Uterus (tissue), 4 donors: ENCODE results near the gene ATP4B. TPM values are rescaled to one million over a fixed set of nuclear protein-coding genes. Genes with fewer than 3 reads are reported as not detected.

Experiments
- DNase-seq, 2 donors: peaks; one replicate each; pipeline ENCODE4 v3.0.0-alpha.2; 2019 to 2020
- H3K27ac ChIP-seq, 2 donors: fragments of 200-600 bp; sonication (generic); 1 replicate in 1 of 2; 2 replicates in 1 of 2; pipeline ENCODE4 v1.5.1; 2016 to 2018
- H3K27me3 ChIP-seq, 2 donors: fragments of 200-600 bp; sonication (generic); one replicate each; pipeline ENCODE4 v1.5.1; 2018 to 2019; ENCODE audit warnings: control low read depth in 1 of 2
- H3K36me3 ChIP-seq, 2 donors: fragments of 200-600 bp; sonication (generic); one replicate each; pipeline ENCODE4 v1.5.1; 2019; ENCODE audit warnings: control low read depth in 1 of 2
- H3K4me1 ChIP-seq, 2 donors: fragments of 200-600 bp; sonication (generic); one replicate each; pipeline ENCODE4 v1.5.1; 2018 to 2019; ENCODE audit warnings: control low read depth in 1 of 2
- H3K4me3 ChIP-seq, 2 donors: fragments of 200-600 bp; sonication (generic); 1 replicate in 1 of 2; 2 replicates in 1 of 2; pipeline ENCODE4 v1.5.1; 2018 to 2019; ENCODE audit warnings: mild to moderate bottlenecking in 1 of 2
- H3K9me3 ChIP-seq, 2 donors: fragments of 200-600 bp; sonication (generic); one replicate each; pipeline ENCODE4 v1.5.1; 2019; ENCODE audit warnings: control low read depth in 1 of 2
- POLR2A ChIP-seq, 2 donors: fragments of 450-650 bp; IDR thresholded peaks; one replicate each; pipeline ENCODE4 v1.6.1; 2016; ENCODE audit warnings: antibody characterized with exemption in 2 of 2, mild to moderate bottlenecking in 1 of 2, moderate library complexity in 1 of 2
- intact Hi-C: fragments of 100-400 bp; cut with DNase I; formaldehyde crosslinking; loops from one replicate; pipeline ENCODE4 v1.15.1; 2023; ENCODE audit warnings: low total_unique reads
- total RNA-seq, 4 donors: library from RNA; depleted of rRNA in 3 of 4; stranded (reverse); fragments of >200 nt in 3 of 4; gene quantifications; one replicate each; pipeline versions ENCODE4 v1.1.0 to v1.2.4, GENCODE V29; 2014 to 2023
- TF ChIP-seq, protein P1 (sequence below), 4 experiments: fragments of 200-600 bp in 2 of 4; fragments of 450-650 bp in 2 of 4; sonication (generic) in 2 of 4; IDR thresholded peaks; one replicate each; pipeline ENCODE4 v1.5.1; 2016 to 2019; ENCODE audit warnings: antibody characterized with exemption in 4 of 4, mild to moderate bottlenecking in 2 of 4, moderate library complexity in 1 of 4
- donor health status: DM: yes; HTN: yes; CAD: no.

The ATP4B gene
- total RNA-seq, 4 donors from 2014 or later: 0.28 TPM; not detected in 3

DNA sequence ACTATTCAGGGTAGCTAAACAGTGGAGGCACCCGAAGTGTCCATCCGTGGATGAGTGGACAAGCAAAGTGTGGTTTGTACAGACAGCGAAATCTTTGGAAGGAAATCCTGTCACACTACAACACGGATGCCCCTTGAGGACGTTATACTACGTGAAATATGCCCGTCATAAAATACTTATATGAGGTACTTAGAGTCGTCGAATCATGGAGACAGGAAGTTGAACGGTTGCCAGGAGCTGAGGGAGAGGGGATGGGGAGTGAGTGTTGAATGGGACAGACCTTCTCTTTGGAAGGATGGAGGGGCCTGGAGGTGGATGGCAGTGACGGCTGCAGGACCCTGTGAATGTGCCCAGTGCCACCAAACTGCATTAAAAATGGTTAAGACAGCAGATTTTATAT, 11.6 kb downstream of the ATP4B start:
- no peak overlapping the region for H3K27ac ChIP-seq
- DNase-seq: peak in 1 of 2 donors; percentile 11

GRCh38 chr13:113645329-113645728, 12.7 kb downstream of the ATP4B start:
- no peak overlapping the region for H3K4me3 ChIP-seq
- H3K9me3 ChIP-seq: no peaks in the 10 kb centered on the region
- TF ChIP-seq POLR2A (IDR thresholded peaks at IDR 0.05): no peak
- TF ChIP-seq, protein P1, sequence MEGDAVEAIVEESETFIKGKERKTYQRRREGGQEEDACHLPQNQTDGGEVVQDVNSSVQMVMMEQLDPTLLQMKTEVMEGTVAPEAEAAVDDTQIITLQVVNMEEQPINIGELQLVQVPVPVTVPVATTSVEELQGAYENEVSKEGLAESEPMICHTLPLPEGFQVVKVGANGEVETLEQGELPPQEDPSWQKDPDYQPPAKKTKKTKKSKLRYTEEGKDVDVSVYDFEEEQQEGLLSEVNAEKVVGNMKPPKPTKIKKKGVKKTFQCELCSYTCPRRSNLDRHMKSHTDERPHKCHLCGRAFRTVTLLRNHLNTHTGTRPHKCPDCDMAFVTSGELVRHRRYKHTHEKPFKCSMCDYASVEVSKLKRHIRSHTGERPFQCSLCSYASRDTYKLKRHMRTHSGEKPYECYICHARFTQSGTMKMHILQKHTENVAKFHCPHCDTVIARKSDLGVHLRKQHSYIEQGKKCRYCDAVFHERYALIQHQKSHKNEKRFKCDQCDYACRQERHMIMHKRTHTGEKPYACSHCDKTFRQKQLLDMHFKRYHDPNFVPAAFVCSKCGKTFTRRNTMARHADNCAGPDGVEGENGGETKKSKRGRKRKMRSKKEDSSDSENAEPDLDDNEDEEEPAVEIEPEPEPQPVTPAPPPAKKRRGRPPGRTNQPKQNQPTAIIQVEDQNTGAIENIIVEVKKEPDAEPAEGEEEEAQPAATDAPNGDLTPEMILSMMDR (IDR thresholded peaks at IDR 0.05): no peak
- DNase-seq: no peak
- intact Hi-C loops: no loop called here
- H3K27me3 ChIP-seq: no peaks in the 10 kb centered on the region
- no peaks in the 10 kb centered on the region for H3K4me1 ChIP-seq
- H3K36me3 ChIP-seq: no peaks in the 10 kb centered on the region
- H3K27ac ChIP-seq: no peak overlapping the region

More for the DNA sequence above, 11.6 kb downstream of the ATP4B start:
- Histone ChIP-seq H3K4me3 (no peak overlapping the region), H3K27me3 (no peaks in the 10 kb centered on the region), H3K36me3 (no peaks in the 10 kb centered on the region), H3K4me1 (no peaks in the 10 kb centered on the region), H3K9me3 (no peaks in the 10 kb centered on the region)
- intact Hi-C loops: no loop called here
- no peak for TF ChIP-seq POLR2A (IDR thresholded peaks at IDR 0.05)
- TF ChIP-seq, protein P1 (IDR thresholded peaks at IDR 0.05): no peak

- Histone ChIP-seq H3K4me3 (no peak overlapping the region), H3K9me3 (no peaks in the 10 kb centered on the region), H3K4me1 (no peaks in the 10 kb centered on the region), H3K27ac (no peak overlapping the region), H3K36me3 (no peaks in the 10 kb centered on the region), H3K27me3 (no peaks in the 10 kb centered on the region)
- intact Hi-C loops: no loop called here
- DNase-seq: no peak
- TF ChIP-seq POLR2A (IDR thresholded peaks at IDR 0.05): no peak
- TF ChIP-seq, protein P1 (IDR thresholded peaks at IDR 0.05): no peak
These were observed 13.2 kb downstream of the ATP4B start for GRCh38 chr13:113644800-113645199.

DNA sequence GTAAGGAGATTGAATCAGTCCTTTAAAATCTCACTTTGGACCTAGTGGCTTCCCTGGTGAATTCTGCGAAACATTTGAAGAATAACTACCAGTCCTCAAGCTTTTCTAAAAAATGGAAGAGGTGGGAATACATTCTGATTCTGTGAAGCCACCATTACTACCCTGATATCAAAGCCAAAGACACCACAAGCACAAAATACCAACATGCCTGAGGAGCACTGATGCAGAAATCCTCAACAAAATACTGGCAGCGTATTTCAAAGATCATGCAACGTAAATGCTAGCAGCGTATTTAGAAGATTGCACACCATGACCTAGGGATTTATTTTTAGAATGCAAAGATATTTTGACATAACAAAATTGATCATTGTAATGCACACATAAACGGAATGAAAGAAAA, 14.4 kb downstream of the ATP4B start:
- H3K27ac ChIP-seq: no peak overlapping the region
- no peaks in the 10 kb centered on the region for H3K9me3 ChIP-seq
- TF ChIP-seq POLR2A (IDR thresholded peaks at IDR 0.05): no peak
- TF ChIP-seq, protein P1 (IDR thresholded peaks at IDR 0.05): no peak

DNA sequence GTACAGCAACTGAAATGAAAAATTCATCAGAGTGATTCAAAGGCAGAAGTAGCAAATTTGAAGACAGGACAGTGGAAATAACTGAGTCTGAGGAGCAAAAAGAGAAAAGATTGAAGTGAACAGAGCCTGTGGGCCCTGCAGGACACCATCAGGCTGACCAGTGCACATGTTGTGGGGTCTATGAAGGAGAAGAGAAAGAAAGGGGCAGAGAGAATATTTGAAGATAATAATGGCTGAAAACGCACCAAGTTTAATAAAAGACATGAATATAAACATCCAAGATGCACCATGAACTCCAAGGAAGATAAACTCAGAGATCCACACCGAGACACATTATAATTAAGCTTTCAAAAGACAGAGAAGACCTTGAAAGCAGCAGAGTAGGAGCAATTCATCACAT, 15.4 kb downstream of the ATP4B start:
- Histone ChIP-seq H3K27me3 (no peaks in the 10 kb centered on the region), H3K9me3 (no peaks in the 10 kb centered on the region), H3K27ac (no peak overlapping the region), H3K36me3 (no peaks in the 10 kb centered on the region), H3K4me1 (no peaks in the 10 kb centered on the region), H3K4me3 (no peak overlapping the region)
- no peak for DNase-seq
- TF ChIP-seq POLR2A (IDR thresholded peaks at IDR 0.05): no peak
- TF ChIP-seq, protein P1 (IDR thresholded peaks at IDR 0.05): no peak
- intact Hi-C loops: no loop called here

More for the DNA sequence above, 14.4 kb downstream of the ATP4B start:
- DNase-seq: no peak
- H3K36me3 ChIP-seq: no peaks in the 10 kb centered on the region
- H3K27me3 ChIP-seq: no peaks in the 10 kb centered on the region
- intact Hi-C loops: no loop called here
- H3K4me1 ChIP-seq: no peaks in the 10 kb centered on the region
- no peak overlapping the region for H3K4me3 ChIP-seq
